GM19023 (cell line): ENCODE data around the gene NHSL1.

ENCODE experiments used
- ATAC-seq: cut with Tn5 transposase; IDR thresholded peaks from one replicate; pipeline ENCODE4 v1.9.1; 2021; ENCODE audit warnings: mild to moderate bottlenecking, moderate library complexity; ENCODE audit not compliant: unreplicated experiment

The NHSL1 gene

GRCh38 chr6:138467901-138468300 is 31.4 kb downstream of the NHSL1 start:
- ATAC-seq: no peak

- ATAC-seq: no peak
Measured at GRCh38 chr6:138465007-138465645, 34.2 kb downstream of the NHSL1 start.

- no peak for ATAC-seq
Measured at GRCh38 chr6:138464085-138464484, 35.2 kb downstream of the NHSL1 start.

- no peak for ATAC-seq
Measured at GRCh38 chr6:138461647-138462046, 37.6 kb downstream of the NHSL1 start.

GRCh38 chr6:138456401-138456790 is 42.9 kb downstream of the NHSL1 start:
- no peak for ATAC-seq

GRCh38 chr6:138455746-138456400 is 43.4 kb downstream of the NHSL1 start:
- peak; percentile 98 for ATAC-seq

- no peak for ATAC-seq
Measured at GRCh38 chr6:138454981-138455706, 44.1 kb downstream of the NHSL1 start.

GRCh38 chr6:138451043-138451442 is 48.3 kb downstream of the NHSL1 start:
- ATAC-seq: no peak

GRCh38 chr6:138450445-138450844 is 48.8 kb downstream of the NHSL1 start:
- no peak for ATAC-seq

GRCh38 chr6:138446821-138447220 is 52.5 kb downstream of the NHSL1 start:
- ATAC-seq: no peak

GRCh38 chr6:138443979-138444378 is 55.3 kb downstream of the NHSL1 start:
- no peak for ATAC-seq

- no peak for ATAC-seq
Measured at GRCh38 chr6:138442663-138443062, 56.6 kb downstream of the NHSL1 start.

GRCh38 chr6:138441965-138442364 is 57.3 kb downstream of the NHSL1 start:
- ATAC-seq: no peak

- no peak for ATAC-seq
Measured at GRCh38 chr6:138440758-138441357, 58.4 kb downstream of the NHSL1 start.

- ATAC-seq: no peak
Measured at GRCh38 chr6:138440296-138440695, 59.0 kb downstream of the NHSL1 start.

GRCh38 chr6:138439546-138439945 is 59.7 kb downstream of the NHSL1 start:
- ATAC-seq: no peak

GRCh38 chr6:138434925-138435324 is 64.4 kb downstream of the NHSL1 start:
- no peak for ATAC-seq

- ATAC-seq: no peak
Measured at GRCh38 chr6:138434096-138434495, 65.2 kb downstream of the NHSL1 start.

GRCh38 chr6:138432063-138432356 is 67.3 kb downstream of the NHSL1 start:
- ATAC-seq: no peak

GRCh38 chr6:138431256-138432062 is 67.8 kb downstream of the NHSL1 start:
- ATAC-seq: no peak
